Loucy (cell line): Measurements from ENCODE around the gene EVI2B.

Source experiments
- EZH2phosphoT487 ChIP-seq: fragments of 200-600 bp; IDR thresholded peaks from 2 replicates; pipeline ENCODE4 v1.6.1; 2018; ENCODE audit warnings: antibody characterized with exemption, mild to moderate bottlenecking, moderate library complexity, borderline replicate concordance
- TF ChIP-seq, protein P1 (sequence below): fragments of 200-600 bp; sonication (generic); conservative IDR thresholded peaks from 2 replicates; pipeline ENCODE4 v1.5.1; 2014; ENCODE audit warnings: mild to moderate bottlenecking, antibody characterized with exemption, low read length

DNA sequence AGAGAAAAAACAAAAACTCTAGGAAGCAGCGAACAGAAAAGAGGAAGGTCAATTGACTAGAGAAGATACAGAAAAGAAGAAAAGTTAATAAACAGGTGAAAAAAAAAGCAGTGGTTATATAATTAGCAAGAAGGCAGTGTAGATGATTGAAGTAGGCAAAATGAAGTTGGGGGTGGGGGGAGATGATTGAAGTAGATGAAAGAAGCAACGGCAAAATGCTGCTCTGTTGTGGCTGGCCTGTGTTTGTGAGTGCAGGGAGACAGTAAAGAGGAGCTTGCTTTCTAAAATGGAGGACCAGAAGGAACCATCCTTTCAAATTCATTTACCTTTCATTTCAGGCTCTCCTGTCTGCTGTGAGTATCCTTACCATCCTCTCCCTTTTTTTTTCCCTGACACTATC lies 3.6 kb downstream of the EVI2B start:
- TF ChIP-seq, protein P1, sequence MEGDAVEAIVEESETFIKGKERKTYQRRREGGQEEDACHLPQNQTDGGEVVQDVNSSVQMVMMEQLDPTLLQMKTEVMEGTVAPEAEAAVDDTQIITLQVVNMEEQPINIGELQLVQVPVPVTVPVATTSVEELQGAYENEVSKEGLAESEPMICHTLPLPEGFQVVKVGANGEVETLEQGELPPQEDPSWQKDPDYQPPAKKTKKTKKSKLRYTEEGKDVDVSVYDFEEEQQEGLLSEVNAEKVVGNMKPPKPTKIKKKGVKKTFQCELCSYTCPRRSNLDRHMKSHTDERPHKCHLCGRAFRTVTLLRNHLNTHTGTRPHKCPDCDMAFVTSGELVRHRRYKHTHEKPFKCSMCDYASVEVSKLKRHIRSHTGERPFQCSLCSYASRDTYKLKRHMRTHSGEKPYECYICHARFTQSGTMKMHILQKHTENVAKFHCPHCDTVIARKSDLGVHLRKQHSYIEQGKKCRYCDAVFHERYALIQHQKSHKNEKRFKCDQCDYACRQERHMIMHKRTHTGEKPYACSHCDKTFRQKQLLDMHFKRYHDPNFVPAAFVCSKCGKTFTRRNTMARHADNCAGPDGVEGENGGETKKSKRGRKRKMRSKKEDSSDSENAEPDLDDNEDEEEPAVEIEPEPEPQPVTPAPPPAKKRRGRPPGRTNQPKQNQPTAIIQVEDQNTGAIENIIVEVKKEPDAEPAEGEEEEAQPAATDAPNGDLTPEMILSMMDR = no peak
- TF ChIP-seq EZH2phosphoT487 = no peak
